ENCODE data around the gene TAX1BP3. TPM values are rescaled to one million over a fixed set of nuclear protein-coding genes. Genes with fewer than 3 reads are reported as not detected.

TAX1BP3 gene
- polyA plus RNA-seq, 3 donors: 84.5 to 98.5 (median 92.6) TPM

- no peak for DNase-seq (ENCODE audit: low read depth in 3 of 3, low spot score in 2 of 3)
Measured at GRCh38 chr17:3632287-3632686, 36.1 kb downstream of the TAX1BP3 start.

- no peak for DNase-seq (ENCODE audit: low read depth in 3 of 3, low spot score in 2 of 3)
Measured at GRCh38 chr17:3630781-3631180, 37.6 kb downstream of the TAX1BP3 start.

- DNase-seq (ENCODE audit: low read depth in 3 of 3, low spot score in 2 of 3): no peak
Measured at GRCh38 chr17:3627769-3628167, 40.6 kb downstream of the TAX1BP3 start.

- DNase-seq (ENCODE audit: low read depth in 3 of 3, low spot score in 2 of 3): no peak
Measured at GRCh38 chr17:3626831-3627768, 41.3 kb downstream of the TAX1BP3 start.

GRCh38 chr17:3622977-3623594 lies 45.3 kb downstream of the TAX1BP3 start:
- DNase-seq (ENCODE audit: low read depth in 3 of 3, low spot score in 2 of 3): no peak

- DNase-seq (ENCODE audit: low read depth in 3 of 3, low spot score in 2 of 3): no peak
Measured at GRCh38 chr17:3621146-3621720, 47.1 kb downstream of the TAX1BP3 start.

- DNase-seq (ENCODE audit: low read depth in 3 of 3, low spot score in 2 of 3): no peak
Measured at GRCh38 chr17:3615160-3615870, 53.1 kb downstream of the TAX1BP3 start.

GRCh38 chr17:3613124-3613523 lies 55.3 kb downstream of the TAX1BP3 start:
- DNase-seq (ENCODE audit: low read depth in 3 of 3, low spot score in 2 of 3): no peak

Other genes starting within 250 kb of the TAX1BP3 start
- not detected for gene OR1E2, start 234.7 kb downstream of the TAX1BP3 start, polyA plus RNA-seq (ENCODE audit: insufficient read length in 3 of 3)
- 1 to 10 TPM in 1 of 3 donors, under 1 TPM in 2; 0.28 to 1.1 (median 0.56) TPM for gene SPATA22, start 196.8 kb downstream of the TAX1BP3 start, polyA plus RNA-seq (ENCODE audit: insufficient read length in 3 of 3)
- gene ASPA, start 192.6 kb downstream of the TAX1BP3 start, polyA plus RNA-seq (ENCODE audit: insufficient read length in 3 of 3): 10 to 100 TPM; 23.1 to 25.5 (median 24.3) TPM
- gene TRPV3, start 110.8 kb downstream of the TAX1BP3 start, polyA plus RNA-seq (ENCODE audit: insufficient read length in 3 of 3): under 1 TPM; 0.67 to 0.97 (median 0.91) TPM
- gene TRPV1, start 59.2 kb downstream of the TAX1BP3 start, polyA plus RNA-seq (ENCODE audit: insufficient read length in 3 of 3): 1 to 10 TPM; 6.5 to 8.1 (median 7.9) TPM
- 10 to 100 TPM; 12.1 to 15.7 (median 12.6) TPM for gene SHPK, start 32.3 kb downstream of the TAX1BP3 start, polyA plus RNA-seq (ENCODE audit: insufficient read length in 3 of 3)
- 10 to 100 TPM; 19.2 to 21.5 (median 19.6) TPM for gene CTNS, start 31.8 kb downstream of the TAX1BP3 start, polyA plus RNA-seq (ENCODE audit: insufficient read length in 3 of 3)
- gene EMC6, start 234 bp upstream of the TAX1BP3 start, polyA plus RNA-seq (ENCODE audit: insufficient read length in 3 of 3): 10 to 100 TPM; 22.8 to 26.7 (median 26.4) TPM
- 1 to 10 TPM; 1.2 to 1.6 (median 1.4) TPM for gene P2RX5, start 27.6 kb upstream of the TAX1BP3 start, polyA plus RNA-seq (ENCODE audit: insufficient read length in 3 of 3)
- gene HASPIN, start 55.3 kb upstream of the TAX1BP3 start, polyA plus RNA-seq (ENCODE audit: insufficient read length in 3 of 3): 1 to 10 TPM; 3.4 to 3.6 (median 3.5) TPM
- gene ITGAE, start 132.6 kb upstream of the TAX1BP3 start, polyA plus RNA-seq (ENCODE audit: insufficient read length in 3 of 3): 10 to 100 TPM; 37.4 to 40.9 (median 38.3) TPM
- gene NCBP3, start 177.7 kb upstream of the TAX1BP3 start, polyA plus RNA-seq (ENCODE audit: insufficient read length in 3 of 3): 10 to 100 TPM; 62.9 to 78.9 (median 74.9) TPM
- gene CAMKK1, start 224.5 kb upstream of the TAX1BP3 start, polyA plus RNA-seq (ENCODE audit: insufficient read length in 3 of 3): 1 to 10 TPM; 3.7 to 4.3 (median 3.8) TPM
- 1 to 10 TPM in 1 of 3 donors, under 1 TPM in 2; 0.71 to 1.5 (median 0.76) TPM for gene P2RX1, start 247.9 kb upstream of the TAX1BP3 start, polyA plus RNA-seq (ENCODE audit: insufficient read length in 3 of 3)